GM19035 (cell line): ENCODE data around the gene DHRS12.

Experiments used
- ATAC-seq: cut with Tn5 transposase; IDR thresholded peaks from one replicate; pipeline ENCODE4 v1.9.1; 2021; ENCODE audit not compliant: unreplicated experiment

The DHRS12 gene

DNA sequence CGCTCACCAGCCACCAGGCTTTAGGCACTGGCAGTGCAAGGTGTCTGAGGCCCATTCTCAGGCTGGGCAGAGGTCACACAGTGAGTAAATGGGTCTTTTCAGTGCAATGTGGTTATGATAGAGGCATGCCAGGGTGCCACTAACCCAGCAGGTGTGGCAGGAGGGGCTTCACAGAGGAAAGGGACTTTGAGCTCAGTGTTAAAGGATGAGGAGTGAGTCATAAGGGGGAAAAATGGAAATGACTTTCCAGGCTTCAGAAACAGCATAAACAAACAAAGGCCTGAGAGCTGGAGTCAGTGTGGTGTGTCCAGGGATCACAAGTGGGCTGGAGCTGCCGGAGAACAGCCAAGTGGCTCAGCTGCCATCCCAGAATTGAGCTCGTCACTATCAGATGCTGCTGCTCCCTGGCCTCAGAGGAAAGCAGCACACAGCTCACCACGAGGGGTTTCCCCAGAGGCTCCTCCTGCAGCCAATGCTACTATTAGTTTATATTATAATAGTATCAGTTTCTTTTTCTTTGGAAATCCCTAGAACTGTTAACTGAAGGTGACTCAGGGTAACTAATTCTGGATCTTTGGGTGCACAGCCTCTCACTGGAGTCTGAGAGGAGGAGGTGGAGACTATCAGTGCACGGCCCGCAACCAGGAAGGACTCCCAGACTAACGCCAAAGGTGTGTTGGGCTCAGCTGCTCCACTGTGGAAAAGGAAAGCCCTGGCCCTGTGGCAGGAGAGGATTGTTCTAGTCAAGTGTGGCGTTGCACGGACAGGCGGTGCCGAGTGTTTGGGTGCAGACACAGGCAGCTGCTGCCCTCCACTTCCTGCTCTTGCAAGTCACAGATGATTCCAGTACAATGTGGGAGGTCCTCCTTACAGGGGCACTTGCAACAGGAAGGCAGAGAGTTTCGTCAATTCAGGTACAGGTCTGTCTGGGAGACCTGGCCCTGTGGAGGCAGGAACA, 39.5 kb downstream of the DHRS12 start:
- peak; percentile 93 for ATAC-seq

- ATAC-seq = no peak
These were observed 40.5 kb downstream of the DHRS12 start for GRCh38 chr13:51763486-51763885.

GRCh38 chr13:51761643-51762350, 42.2 kb downstream of the DHRS12 start:
- no peak for ATAC-seq

DNA sequence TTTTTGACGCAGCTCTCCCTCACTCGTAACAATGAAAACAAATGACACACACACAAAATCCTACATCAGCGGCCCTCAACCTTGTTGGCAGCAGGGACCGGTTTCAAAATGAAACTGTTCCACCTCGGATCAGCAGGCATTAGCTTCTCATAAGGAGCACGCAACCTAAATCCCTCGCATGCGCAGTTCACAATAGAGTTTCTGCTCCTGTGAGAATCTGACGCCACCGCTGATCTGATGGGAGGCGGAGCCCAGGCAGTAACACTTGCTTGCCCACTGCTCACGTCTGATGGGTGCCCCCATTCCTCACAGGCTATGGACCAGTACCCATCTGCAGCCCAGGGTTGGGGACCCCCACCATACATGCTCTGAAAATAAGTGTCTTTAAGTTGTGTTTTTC, 43.4 kb downstream of the DHRS12 start:
- ATAC-seq = no peak

DNA sequence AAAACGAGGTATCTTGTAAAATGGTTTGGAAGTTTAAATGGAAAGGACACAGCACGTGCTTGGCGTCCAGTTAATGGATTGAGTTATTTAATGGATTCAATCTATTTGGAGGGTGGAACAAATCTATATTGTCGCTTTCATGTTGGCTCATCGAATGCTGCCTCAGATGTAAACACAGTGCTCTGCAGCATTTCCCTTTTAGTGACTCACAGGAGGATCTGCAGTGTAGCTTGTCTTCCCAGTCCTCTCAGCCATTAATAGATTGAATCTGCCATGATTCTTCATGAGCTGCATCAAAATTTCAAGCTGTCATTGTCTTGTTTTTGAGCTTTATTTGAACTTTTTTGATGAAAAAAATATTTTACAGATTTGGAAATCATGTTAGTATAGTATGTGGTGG, 44.7 kb downstream of the DHRS12 start:
- ATAC-seq = no peak

GRCh38 chr13:51758691-51759090, 45.3 kb downstream of the DHRS12 start:
- no peak for ATAC-seq

- ATAC-seq = no peak
These were observed 47.3 kb downstream of the DHRS12 start for GRCh38 chr13:51756651-51757050.

- no peak for ATAC-seq
These were observed 56.2 kb downstream of the DHRS12 start for GRCh38 chr13:51747438-51748434.

GRCh38 chr13:51746802-51747201, 57.2 kb downstream of the DHRS12 start:
- ATAC-seq = no peak

- ATAC-seq = no peak
These were observed 58.7 kb downstream of the DHRS12 start for GRCh38 chr13:51745243-51745642.

- ATAC-seq = no peak
These were observed 61.4 kb downstream of the DHRS12 start for GRCh38 chr13:51742611-51743010.

- ATAC-seq = no peak
These were observed 61.9 kb downstream of the DHRS12 start for GRCh38 chr13:51742031-51742430.

DNA sequence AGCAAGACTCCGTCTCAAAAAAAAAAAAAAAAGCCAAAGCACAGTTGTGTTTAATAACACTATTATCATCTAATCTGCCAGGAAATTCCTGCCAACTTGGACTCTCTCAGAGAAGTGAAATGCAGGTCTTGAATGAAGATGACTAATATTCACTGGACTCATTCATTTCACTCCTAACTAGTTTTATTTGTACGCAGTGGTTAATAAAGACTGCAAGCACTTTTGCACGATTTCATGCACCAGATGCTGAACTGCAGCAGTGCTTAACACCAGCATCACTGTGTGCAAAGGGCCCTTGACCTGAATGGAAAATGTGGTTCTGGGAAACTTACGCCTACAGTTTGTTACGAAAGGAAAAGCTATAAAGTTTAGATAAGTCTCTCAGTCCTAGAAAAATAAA, 63.3 kb downstream of the DHRS12 start:
- no peak for ATAC-seq

GRCh38 chr13:51739027-51739764, 64.8 kb downstream of the DHRS12 start:
- ATAC-seq = no peak

DNA sequence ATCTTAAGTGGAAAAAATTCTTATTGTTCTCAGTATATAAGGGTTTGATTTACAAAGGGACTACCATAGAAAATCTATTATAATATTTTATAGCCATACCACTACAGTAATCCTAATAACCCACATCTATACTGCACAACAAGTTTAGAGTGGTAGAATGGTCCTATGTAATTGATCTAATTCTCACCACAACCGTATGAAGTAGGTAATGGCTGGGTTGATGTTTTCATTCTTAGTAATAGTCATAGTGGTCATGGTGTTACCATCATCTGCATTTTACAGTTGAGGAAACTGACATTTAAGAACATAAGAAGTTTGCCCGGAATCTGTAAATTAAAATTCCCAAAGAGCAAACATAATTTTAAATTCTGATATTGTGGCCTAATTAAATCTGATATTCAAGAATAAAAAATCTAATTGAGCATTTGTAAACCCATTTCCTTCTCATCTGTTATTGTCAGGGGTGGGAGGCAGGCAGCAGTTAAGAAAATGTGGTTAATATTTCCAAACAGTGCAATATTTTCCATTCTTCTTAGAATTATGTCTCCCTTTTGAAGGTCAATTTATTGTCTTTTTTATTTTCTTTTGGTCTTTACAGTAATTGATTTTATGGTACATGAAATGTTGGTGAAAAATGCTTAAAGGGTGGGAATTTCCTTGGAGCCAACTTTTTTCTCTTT, 65.6 kb downstream of the DHRS12 start:
- ATAC-seq = no peak

DNA sequence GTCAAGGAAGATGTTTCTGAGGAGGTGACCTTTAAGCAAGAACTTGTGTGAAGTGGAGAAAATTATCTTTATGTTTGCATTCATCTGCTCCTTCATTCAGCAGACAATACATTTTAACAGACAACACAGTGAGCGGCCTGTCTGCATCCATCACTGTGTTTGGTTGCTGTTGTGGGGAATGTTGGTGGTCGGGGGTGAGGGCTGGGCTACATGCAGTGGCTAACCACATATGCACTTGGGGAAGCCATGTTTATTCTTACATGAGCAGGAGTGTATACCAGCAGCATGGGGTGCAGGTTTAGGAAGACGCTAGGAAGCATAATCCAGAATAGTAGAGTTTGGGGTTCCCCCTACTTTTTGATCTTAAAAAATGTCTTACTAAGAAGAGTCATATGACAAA, 66.4 kb downstream of the DHRS12 start:
- ATAC-seq = no peak

- no peak for ATAC-seq
These were observed 69.2 kb downstream of the DHRS12 start for GRCh38 chr13:51734786-51735185.

- no peak for ATAC-seq
These were observed 70.3 kb downstream of the DHRS12 start for GRCh38 chr13:51733374-51734298.

- ATAC-seq = no peak
These were observed 72.2 kb downstream of the DHRS12 start for GRCh38 chr13:51731759-51732158.
